ENCODE measurements around the gene LRMDA.

Gene LRMDA

DNA sequence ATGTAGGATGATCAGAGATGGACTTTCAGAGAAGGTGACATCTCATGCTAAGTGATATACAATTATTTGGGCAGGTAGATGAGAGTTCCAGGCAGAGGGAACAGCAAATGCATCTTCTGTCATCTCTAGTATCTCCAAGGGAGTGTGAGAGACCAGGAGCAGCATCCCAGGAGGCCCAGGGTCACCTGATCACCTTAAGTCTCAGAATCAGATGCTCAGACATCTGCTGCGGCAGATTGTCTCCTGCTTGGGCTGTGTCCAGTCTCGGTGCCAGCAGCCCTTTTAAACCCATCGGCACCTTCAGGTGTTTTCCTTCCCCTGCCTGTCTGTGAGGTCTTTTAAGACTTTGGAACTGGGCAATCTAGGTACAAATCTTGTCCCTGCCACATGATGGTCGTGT is 690.6 kb downstream of the LRMDA start:
- Histone ChIP-seq H3K4me3 (ENCODE audit: low read depth, low read length) (no peak overlapping the region), H3K27me3 (ENCODE audit: insufficient read depth, low read length) (peaks cover 11% of the 10 kb centered on the region; the same call in 1 of the 2 replicates), H3K27ac (ENCODE audit: low read depth, low read length) (no peak overlapping the region), H3K79me2 (ENCODE audit: control insufficient read depth, insufficient read depth, low read length, unreplicated experiment) (no peaks in the 10 kb centered on the region), H3K4me1 (ENCODE audit: control insufficient read depth, insufficient read depth, low read length, unreplicated experiment) (peaks cover 28% of the 10 kb centered on the region), H2AFZ (ENCODE audit: low read length, unreplicated experiment) (no peak overlapping the region), H3K36me3 (ENCODE audit: insufficient read depth, low read length) (no peaks in the 10 kb centered on the region)

DNA sequence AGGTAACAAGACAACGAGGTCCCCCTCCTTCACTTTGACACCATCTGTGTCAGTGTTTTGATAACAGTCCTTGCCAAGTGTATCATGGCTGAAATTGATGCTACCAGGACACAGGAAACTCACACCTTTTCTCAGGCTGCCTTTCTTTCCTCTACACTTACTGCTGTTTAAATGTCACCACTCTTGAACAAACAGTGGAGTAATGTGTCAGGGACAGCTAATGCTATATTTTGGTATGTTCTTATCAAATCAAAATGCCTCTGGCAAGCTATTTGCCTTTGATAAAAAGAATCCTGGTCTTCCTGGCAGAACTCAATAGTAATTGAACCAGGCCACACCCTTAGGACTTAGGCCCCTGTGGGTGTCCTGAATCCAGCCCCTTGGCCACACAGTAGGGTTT is 692.9 kb downstream of the LRMDA start:
- Histone ChIP-seq H2AFZ (ENCODE audit: low read length, unreplicated experiment) (no peak overlapping the region), H3K27me3 (ENCODE audit: insufficient read depth, low read length) (peaks cover 25% of the 10 kb centered on the region; the same call in 1 of the 2 replicates), H3K27ac (ENCODE audit: low read depth, low read length) (no peak overlapping the region), H3K4me3 (ENCODE audit: low read depth, low read length) (no peak overlapping the region), H3K36me3 (ENCODE audit: insufficient read depth, low read length) (no peaks in the 10 kb centered on the region), H3K79me2 (ENCODE audit: control insufficient read depth, insufficient read depth, low read length, unreplicated experiment) (no peaks in the 10 kb centered on the region), H3K4me1 (ENCODE audit: control insufficient read depth, insufficient read depth, low read length, unreplicated experiment) (peaks cover 11% of the 10 kb centered on the region)

DNA sequence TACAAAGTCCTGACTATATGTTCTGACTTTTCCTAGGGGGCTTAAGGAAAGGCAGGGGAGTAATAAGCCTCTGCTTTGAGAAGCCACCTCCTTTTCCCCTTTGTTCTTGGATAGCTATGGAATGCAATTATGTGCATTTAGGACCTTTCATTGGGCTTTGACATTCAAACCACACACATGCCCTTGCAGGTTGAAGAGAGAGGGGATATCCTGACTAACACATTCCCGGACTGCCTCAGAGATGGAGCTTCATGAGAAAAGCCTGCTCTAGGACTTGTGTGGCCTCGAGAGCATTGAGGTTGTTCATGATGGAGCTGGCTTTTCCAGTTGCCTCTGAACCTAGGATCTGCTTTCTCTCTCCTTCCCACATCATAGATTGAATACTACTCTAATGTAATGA is 694.5 kb downstream of the LRMDA start:
- H3K27me3 ChIP-seq (ENCODE audit: insufficient read depth, low read length): peaks cover 25% of the 10 kb centered on the region; the same call in 1 of the 2 replicates
- H3K4me1 ChIP-seq (ENCODE audit: control insufficient read depth, insufficient read depth, low read length, unreplicated experiment): no peaks in the 10 kb centered on the region
- H3K4me3 ChIP-seq (ENCODE audit: low read depth, low read length): no peak overlapping the region
- H3K79me2 ChIP-seq (ENCODE audit: control insufficient read depth, insufficient read depth, low read length, unreplicated experiment): no peaks in the 10 kb centered on the region
- H3K36me3 ChIP-seq (ENCODE audit: insufficient read depth, low read length): no peaks in the 10 kb centered on the region
- H2AFZ ChIP-seq (ENCODE audit: low read length, unreplicated experiment): no peak overlapping the region
- H3K27ac ChIP-seq (ENCODE audit: low read depth, low read length): no peak overlapping the region

DNA sequence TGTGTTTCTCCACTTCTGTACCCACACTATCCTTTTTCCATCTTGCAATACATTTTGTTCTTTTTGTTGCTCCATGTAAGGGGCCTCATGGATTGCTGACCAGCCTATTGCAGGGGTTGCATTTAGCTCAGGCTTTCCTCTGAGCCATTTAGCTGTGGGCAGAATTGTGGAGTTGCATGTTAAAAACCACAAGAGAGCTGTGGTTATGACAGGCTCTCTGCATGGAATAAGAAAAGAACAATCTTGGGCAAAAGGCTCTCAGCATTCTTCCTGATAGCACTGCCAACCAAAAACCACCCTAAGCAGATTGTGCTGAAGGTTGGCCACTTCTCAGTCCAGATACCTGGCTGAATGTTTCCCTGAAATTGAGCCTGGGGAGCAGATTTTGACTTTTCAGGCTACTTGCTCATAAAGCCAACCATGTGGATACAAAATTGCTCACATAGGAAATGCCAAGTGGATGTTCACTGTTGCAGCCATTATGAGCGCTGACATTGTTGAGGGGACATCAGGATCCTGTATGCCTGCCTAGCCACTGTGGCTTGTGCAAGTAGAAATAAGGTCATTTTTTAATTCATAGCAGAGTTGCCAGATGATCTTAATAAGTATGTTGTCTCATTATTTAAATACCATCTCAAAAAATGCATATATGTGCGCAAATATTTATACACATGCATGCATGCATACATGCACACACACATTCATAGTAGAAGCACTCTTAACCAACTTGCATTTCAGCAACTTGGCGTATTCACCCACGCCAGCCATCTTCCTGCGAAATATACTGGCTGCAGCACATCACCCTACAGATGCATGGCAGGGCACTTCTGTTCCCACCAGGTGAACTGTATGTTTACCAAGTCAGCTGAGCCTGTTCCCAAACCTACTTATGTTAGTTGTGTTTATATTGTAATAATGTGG is 695.4 kb downstream of the LRMDA start:
- no peak overlapping the region for H3K4me3 ChIP-seq (ENCODE audit: low read depth, low read length)
- H3K79me2 ChIP-seq (ENCODE audit: control insufficient read depth, insufficient read depth, low read length, unreplicated experiment): no peaks in the 10 kb centered on the region
- H3K27ac ChIP-seq (ENCODE audit: low read depth, low read length): no peak overlapping the region
- no peaks in the 10 kb centered on the region for H3K4me1 ChIP-seq (ENCODE audit: control insufficient read depth, insufficient read depth, low read length, unreplicated experiment)
- no peaks in the 10 kb centered on the region for H3K36me3 ChIP-seq (ENCODE audit: insufficient read depth, low read length)
- peaks cover 25% of the 10 kb centered on the region; the same call in 1 of the 2 replicates for H3K27me3 ChIP-seq (ENCODE audit: insufficient read depth, low read length)
- no peak overlapping the region for H2AFZ ChIP-seq (ENCODE audit: low read length, unreplicated experiment)

DNA sequence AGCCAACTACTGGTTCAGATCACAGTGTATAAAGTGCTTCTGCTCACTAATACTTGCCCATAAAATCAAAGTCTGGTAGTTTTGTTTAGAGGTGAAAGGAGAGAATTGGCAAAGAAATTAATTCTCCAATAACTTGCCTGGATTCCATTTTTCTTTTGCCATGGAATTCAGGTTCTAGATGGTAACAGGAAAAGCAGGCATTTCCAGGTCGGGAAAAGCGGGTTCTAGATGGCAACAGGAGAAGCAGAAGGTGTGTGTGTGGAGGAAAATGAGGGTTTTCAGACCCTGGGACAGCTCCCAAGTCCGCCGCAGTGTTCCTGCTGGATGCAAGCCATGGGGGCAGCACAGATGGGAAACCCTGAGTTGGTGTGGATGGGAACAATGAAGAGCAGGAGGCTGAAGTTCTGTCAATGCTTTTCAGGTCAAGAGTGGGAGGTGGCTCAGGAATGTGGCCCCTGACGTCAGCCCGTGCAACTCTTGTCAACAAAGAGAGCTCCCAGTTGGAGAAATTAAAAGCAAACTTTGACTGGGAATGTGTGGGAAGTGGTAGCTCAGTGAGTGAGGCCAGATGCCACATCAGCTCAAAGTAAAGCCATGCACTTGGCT is 696.7 kb downstream of the LRMDA start:
- Histone ChIP-seq H3K36me3 (ENCODE audit: insufficient read depth, low read length) (no peaks in the 10 kb centered on the region), H3K4me3 (ENCODE audit: low read depth, low read length) (no peak overlapping the region), H3K79me2 (ENCODE audit: control insufficient read depth, insufficient read depth, low read length, unreplicated experiment) (no peaks in the 10 kb centered on the region), H3K27ac (ENCODE audit: low read depth, low read length) (no peak overlapping the region), H3K27me3 (ENCODE audit: insufficient read depth, low read length) (peaks cover 25% of the 10 kb centered on the region; the same call in 1 of the 2 replicates), H2AFZ (ENCODE audit: low read length, unreplicated experiment) (no peak overlapping the region), H3K4me1 (ENCODE audit: control insufficient read depth, insufficient read depth, low read length, unreplicated experiment) (no peaks in the 10 kb centered on the region)

DNA sequence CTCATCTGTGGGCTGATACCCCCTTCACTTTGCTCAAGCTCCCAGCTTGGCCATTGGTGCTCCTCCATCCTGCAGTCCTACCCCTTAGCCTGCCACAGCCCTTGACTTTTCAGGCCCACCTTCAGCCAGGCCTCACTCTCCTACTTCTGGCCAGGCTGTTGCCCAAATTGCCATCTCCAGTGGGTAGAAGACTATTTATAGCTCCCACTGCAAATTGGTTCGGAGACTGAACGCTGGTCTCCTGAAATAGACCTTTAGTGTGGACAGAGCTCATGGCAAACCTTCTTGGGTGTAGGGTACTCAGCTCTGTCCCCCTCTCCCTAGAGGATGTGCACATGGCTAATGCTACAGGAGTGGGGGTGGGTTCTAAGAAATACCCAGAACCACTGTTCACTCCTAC is 697.8 kb downstream of the LRMDA start:
- H3K4me3 ChIP-seq (ENCODE audit: low read depth, low read length): no peak overlapping the region
- H3K4me1 ChIP-seq (ENCODE audit: control insufficient read depth, insufficient read depth, low read length, unreplicated experiment): no peaks in the 10 kb centered on the region
- H3K36me3 ChIP-seq (ENCODE audit: insufficient read depth, low read length): no peaks in the 10 kb centered on the region
- H3K27me3 ChIP-seq (ENCODE audit: insufficient read depth, low read length): peaks cover 25% of the 10 kb centered on the region; the same call in 1 of the 2 replicates
- H3K79me2 ChIP-seq (ENCODE audit: control insufficient read depth, insufficient read depth, low read length, unreplicated experiment): no peaks in the 10 kb centered on the region
- no peak overlapping the region for H3K27ac ChIP-seq (ENCODE audit: low read depth, low read length)
- no peak overlapping the region for H2AFZ ChIP-seq (ENCODE audit: low read length, unreplicated experiment)

DNA sequence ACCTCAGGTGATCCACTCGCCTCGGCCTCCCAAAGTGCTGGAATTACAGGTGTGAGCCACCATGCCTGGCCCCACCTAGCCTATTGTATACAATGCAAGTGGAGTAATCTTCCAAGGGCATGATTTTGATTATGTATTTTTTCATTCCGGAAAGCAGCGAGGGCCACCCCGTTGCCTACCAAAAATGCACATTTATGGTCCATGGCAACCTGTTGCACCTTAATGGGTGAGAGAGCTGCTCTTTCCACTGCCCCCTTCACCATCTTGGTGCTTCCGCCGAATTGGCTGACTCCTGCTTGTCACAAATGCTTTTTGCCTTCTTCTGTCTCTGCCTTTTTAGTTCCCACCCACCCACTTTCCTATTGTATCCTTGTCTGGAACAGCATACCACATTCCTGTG is 699.5 kb downstream of the LRMDA start:
- H3K4me3 ChIP-seq (ENCODE audit: low read depth, low read length): no peak overlapping the region
- H3K4me1 ChIP-seq (ENCODE audit: control insufficient read depth, insufficient read depth, low read length, unreplicated experiment): no peaks in the 10 kb centered on the region
- H3K27me3 ChIP-seq (ENCODE audit: insufficient read depth, low read length): peaks cover 20% of the 10 kb centered on the region; the same call in 1 of the 2 replicates
- no peaks in the 10 kb centered on the region for H3K79me2 ChIP-seq (ENCODE audit: control insufficient read depth, insufficient read depth, low read length, unreplicated experiment)
- no peak overlapping the region for H2AFZ ChIP-seq (ENCODE audit: low read length, unreplicated experiment)
- H3K27ac ChIP-seq (ENCODE audit: low read depth, low read length): no peak overlapping the region
- H3K36me3 ChIP-seq (ENCODE audit: insufficient read depth, low read length): no peaks in the 10 kb centered on the region

DNA sequence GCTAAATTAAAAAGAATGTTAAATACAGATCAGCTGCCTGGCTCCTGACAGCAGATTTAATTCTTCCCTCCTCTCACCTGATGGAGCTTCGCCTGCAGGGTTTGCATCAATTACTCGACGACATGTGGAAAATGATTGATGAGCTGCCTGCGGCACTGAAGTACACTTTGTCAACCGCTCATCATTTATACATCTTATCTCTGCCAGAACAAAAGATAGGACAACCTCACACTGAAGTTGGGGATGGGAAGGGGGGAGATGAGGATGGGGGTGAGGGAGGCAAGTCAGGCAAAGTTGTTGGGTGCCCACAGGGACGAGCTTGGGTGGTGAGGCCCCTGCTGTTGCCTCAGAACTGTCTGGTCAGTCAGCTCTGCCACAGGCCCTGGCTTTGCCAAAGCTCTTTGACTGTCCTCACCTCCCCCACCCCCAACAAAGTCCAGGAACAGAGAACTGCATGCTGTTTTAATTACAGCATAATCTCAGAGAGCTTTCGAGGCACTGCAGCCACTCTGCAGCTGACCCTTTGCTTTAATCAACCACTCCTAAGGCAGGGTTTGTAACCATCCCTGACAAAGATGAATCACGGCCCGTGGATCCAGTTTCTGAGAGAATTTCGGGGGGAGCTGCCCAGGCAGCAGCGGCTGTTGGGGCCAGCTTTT is 702.3 kb downstream of the LRMDA start:
- Histone ChIP-seq H2AFZ (ENCODE audit: low read length, unreplicated experiment) (no peak overlapping the region), H3K4me3 (ENCODE audit: low read depth, low read length) (no peak overlapping the region), H3K4me1 (ENCODE audit: control insufficient read depth, insufficient read depth, low read length, unreplicated experiment) (no peaks in the 10 kb centered on the region), H3K36me3 (ENCODE audit: insufficient read depth, low read length) (no peaks in the 10 kb centered on the region), H3K79me2 (ENCODE audit: control insufficient read depth, insufficient read depth, low read length, unreplicated experiment) (no peaks in the 10 kb centered on the region), H3K27me3 (ENCODE audit: insufficient read depth, low read length) (peaks cover 2% of the 10 kb centered on the region; the same call in 1 of the 2 replicates), H3K27ac (ENCODE audit: low read depth, low read length) (no peak overlapping the region)

DNA sequence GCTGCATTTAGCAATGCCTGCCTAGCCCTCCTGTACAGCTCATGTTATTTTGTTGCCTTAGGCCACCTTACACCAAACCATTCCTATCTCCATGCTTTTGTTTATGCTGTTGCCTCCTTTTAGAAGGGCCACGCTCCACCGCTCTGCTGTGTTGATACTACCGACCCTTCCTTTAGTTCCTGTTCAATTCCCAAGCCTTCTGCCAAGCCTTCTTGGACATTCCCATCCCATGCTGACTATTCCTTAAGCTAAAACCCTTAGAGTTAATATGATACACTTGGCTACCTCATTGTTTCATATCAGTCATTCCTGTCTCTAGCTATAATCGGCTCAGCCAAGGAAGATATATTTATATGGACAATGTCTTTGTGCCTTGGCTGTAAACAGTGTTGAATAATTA is 705.5 kb downstream of the LRMDA start:
- H3K4me3 ChIP-seq (ENCODE audit: low read depth, low read length): no peak overlapping the region
- no peaks in the 10 kb centered on the region for H3K4me1 ChIP-seq (ENCODE audit: control insufficient read depth, insufficient read depth, low read length, unreplicated experiment)
- no peaks in the 10 kb centered on the region for H3K36me3 ChIP-seq (ENCODE audit: insufficient read depth, low read length)
- no peaks in the 10 kb centered on the region for H3K79me2 ChIP-seq (ENCODE audit: control insufficient read depth, insufficient read depth, low read length, unreplicated experiment)
- H3K27ac ChIP-seq (ENCODE audit: low read depth, low read length): no peak overlapping the region
- H3K27me3 ChIP-seq (ENCODE audit: insufficient read depth, low read length): peaks cover 4% of the 10 kb centered on the region; the same call in 1 of the 2 replicates
- H2AFZ ChIP-seq (ENCODE audit: low read length, unreplicated experiment): no peak overlapping the region

DNA sequence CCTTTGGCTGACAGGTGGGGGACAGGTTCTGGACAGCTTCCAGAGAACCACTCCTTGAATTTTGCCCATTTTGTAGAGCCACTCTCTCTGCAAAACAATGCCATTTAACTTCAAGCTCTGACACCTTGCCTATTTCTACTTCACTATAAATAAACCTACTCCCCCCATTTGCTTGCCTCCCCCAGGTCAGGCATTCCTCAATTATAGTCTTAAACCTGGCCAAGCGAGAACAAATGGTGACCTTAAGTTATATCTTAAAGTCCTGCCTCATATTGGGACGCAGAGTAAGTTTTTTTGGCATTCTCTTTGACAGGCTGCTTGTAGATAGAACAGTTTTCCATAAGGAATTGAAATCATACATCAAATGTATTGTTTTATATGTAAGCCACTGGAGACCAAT is 706.9 kb downstream of the LRMDA start:
- Histone ChIP-seq H3K4me1 (ENCODE audit: control insufficient read depth, insufficient read depth, low read length, unreplicated experiment) (no peaks in the 10 kb centered on the region), H3K79me2 (ENCODE audit: control insufficient read depth, insufficient read depth, low read length, unreplicated experiment) (no peaks in the 10 kb centered on the region), H2AFZ (ENCODE audit: low read length, unreplicated experiment) (no peak overlapping the region), H3K4me3 (ENCODE audit: low read depth, low read length) (no peak overlapping the region), H3K27ac (ENCODE audit: low read depth, low read length) (no peak overlapping the region), H3K36me3 (ENCODE audit: insufficient read depth, low read length) (no peaks in the 10 kb centered on the region), H3K27me3 (ENCODE audit: insufficient read depth, low read length) (peaks cover 4% of the 10 kb centered on the region; the same call in 1 of the 2 replicates)

Measured in ACC112 (cell line).